NCI-H187 treated with DMSO at 0.1 percent for 48 hours (cell line): ENCODE measurements around the gene IRAK1BP1.
"Not testable (repeated sequence)": the region's sequence is repeated elsewhere in the genome, so short reads cannot be mapped to it uniquely, and the experiment has no call there.

Source experiments
- DNase-seq: peaks from one replicate; lab custom pipeline; 2025; lab: John Stamatoyannopoulos, UW

Gene IRAK1BP1, protein sequence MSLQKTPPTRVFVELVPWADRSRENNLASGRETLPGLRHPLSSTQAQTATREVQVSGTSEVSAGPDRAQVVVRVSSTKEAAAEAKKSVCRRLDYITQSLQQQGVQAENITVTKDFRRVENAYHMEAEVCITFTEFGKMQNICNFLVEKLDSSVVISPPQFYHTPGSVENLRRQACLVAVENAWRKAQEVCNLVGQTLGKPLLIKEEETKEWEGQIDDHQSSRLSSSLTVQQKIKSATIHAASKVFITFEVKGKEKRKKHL

DNA sequence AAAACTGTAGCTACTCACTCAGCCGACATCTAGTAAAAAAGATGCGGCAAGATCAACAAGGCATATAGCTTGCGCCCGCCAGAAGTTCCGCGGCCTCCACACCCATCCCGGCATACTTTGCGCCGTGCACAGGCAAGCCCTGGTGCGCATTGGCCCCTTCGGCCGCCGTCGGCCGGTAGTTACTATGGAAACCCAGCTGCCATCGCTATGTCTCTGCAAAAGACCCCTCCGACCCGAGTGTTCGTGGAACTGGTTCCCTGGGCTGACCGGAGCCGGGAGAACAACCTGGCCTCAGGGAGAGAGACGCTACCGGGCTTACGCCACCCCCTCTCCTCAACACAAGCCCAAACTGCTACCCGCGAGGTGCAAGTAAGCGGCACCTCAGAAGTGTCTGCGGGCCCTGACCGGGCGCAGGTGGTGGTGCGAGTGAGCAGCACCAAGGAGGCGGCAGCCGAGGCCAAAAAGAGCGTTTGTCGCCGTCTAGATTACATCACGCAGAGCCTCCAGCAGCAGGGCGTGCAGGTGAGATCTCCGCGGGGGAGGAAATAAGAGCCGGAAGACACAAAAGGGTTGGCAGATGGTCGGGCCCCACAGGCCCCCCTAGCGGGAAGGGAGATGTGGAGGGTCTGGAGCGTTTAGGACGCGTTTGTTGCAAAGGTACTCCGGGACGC lies at the start of gene IRAK1BP1:
IRAK1BP1 (plus strand) TSS at position 182 of the 671 bp plus-strand sequence; CDS start at position 208, 26 bp downstream.
- DNase-seq, result peak; percentile 39

GRCh38 chr6:78824045-78824444 lies 43.3 kb upstream of the IRAK1BP1 start:
- DNase-seq, result no peak

DNA sequence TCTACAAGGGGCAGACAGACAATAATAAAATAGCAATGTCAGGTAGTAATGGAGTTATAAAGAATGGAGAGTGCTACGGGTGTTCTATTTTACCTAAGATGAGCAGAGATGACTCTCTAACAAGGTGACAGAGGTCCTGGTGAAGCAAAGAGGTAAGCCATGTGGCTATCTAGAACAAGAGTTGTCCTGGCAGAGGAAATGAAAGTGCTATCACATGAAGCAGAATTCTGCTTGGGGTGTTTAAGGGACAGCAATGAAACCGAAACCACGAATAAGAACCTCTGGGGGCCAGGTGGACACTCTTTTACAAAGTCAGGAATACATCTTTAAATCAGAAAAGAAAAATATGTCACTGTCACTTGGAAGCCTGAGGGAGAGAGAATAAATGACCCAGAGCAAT lies 37.9 kb upstream of the IRAK1BP1 start:
- DNase-seq, result no peak

DNA sequence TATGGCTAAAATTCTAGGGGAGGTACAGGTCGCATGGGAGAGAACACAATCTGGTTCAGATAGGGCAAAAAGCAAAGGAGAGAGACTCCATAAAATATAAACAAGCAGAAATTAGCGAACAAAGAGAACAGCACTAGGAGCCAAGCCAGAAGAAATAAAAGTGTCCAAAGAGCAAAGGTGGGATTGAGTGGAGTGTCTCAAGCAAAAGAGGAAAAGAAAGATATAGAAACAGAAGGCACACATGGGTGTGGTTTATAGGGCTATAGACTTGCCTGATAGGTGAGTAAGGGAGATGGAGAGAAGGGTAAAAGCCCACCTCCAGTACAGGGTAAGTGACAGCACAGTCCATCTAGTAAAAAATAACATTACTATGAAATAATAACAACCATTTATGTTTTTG lies 36.5 kb upstream of the IRAK1BP1 start:
- DNase-seq, result no peak

- no peak for DNase-seq
Observed at GRCh38 chr6:78831492-78831891, 35.9 kb upstream of the IRAK1BP1 start.

DNA sequence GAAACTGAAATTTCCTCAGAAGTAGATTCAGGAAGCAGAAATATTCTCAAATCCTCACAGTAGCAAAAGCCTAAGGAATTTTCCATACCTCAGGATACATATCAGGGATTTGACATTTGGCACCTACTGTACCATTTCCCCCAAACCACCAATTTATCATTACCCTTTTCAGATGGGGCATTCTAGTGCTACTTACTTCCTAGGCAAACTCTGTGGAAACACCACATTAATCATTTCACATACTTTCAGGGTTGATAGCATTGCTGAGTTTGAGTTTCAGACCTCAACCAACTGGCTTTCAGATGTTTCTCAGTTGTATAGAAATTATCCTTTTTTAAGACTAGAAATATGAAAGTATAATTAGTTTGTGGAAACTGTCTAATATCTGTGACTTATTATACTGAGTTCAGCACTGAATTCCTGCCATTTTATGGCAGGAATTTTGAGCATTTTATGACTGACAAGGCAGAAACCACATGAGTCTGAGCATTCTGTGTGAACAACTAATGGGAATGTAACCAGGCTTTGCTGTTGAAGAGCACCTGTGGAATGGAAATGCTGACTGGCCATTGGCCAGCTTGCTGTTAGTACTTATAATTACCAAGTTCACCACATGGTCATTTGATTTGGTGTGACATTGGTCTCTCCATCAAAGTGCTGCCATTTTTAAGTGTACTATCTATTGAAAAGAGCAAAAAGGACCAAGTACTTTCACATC lies 35.1 kb upstream of the IRAK1BP1 start:
- no peak for DNase-seq

GRCh38 chr6:78835817-78836216 lies 31.5 kb upstream of the IRAK1BP1 start:
- no peak for DNase-seq

DNA sequence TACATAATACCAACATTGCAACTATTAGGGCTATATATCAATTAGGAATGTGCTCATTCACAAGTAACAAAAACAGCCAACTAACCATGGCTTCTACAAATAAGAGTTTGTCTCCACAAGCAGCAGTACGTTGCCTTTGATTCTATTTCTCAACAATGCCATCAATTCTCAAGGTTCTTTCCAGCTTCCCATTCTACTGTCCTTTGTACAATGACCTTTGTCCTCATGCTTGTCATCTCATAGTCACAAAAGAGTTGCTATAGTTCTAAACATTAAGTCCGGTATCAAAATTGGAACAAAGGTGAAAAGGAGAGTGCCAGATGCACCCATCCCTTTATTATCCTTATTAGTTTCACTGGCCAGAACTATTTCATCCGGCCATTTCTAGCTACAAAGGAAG lies 30.8 kb upstream of the IRAK1BP1 start:
- no peak for DNase-seq

DNA sequence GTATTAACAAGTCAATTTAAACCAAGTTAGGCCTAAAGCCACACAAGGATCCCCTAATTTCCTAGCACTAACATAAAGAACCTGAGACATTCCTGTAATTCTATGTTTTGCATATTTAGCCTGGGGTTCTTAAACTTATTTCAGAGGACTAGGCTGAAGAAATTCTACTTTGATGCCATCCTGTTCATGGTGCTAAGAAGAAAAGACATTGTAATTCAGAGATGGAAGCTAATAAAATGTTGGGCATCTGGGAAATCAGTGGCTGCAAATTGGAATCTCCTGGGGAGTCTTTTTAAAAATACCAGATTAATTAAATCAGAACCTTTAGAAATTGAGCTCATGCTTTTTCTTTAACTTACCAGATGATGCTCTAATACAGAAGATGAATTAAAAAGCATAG lies 26.2 kb upstream of the IRAK1BP1 start:
- no peak for DNase-seq

DNA sequence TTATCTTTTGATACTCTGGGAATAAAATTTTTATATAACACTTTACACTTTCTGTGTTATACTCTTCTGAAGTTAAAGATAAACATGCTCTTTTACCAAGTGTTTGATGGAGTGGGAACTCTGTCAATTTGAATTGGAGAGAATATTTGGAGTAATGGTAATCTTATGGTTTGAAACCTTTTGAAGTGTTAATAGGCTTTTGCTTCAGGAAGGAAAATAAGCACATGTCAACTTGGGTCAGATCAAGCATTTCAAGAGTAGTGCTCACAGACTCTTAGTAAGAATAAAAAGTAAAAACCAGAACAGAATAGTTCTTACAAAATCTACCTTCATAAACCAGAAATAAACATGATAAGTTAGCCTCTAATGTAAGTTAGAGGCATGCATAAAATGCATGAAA lies 24.4 kb upstream of the IRAK1BP1 start:
- no peak for DNase-seq

DNA sequence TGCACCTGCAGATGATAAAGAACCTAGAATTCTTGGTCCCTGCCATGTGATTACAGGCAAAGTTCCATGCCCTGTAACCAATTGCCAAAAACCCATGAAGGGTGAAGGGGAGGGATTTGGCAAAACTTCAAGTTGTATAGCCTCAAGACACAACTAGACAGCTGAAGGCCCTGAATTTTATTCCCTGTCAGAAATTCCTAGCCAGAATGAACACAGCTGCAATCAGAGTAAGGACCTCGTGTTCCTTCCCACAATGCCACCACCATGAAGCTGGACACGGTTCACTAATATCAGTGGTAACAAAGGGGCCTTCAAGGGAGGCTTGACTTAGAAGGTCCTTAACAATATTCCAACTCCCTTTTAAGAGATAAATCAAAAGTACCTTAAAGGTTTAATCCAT lies 22.5 kb upstream of the IRAK1BP1 start:
- no peak for DNase-seq

DNA sequence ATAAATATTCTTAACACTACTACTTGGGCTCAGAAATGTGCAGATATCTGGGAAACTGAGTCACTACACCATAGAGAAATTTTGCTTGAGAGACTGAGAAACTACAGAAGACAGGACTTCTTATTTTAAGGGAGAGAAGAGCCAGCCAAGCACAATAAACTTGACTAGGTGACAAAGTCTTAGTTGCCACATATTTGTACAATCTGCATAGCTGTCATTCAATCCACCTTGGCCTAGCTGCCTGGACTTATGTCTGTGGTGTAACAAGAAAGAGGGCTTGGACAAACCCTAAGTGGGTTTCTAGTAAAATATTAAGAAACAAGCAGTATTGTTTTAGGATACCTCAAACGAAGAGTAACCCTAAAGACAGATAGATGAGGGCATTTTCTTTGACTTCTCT lies 21.8 kb upstream of the IRAK1BP1 start:
- no peak for DNase-seq

GRCh38 chr6:78850621-78851020 lies 16.7 kb upstream of the IRAK1BP1 start:
- DNase-seq, result no peak

- DNase-seq, result no peak
Observed at GRCh38 chr6:78851156-78851555, 16.2 kb upstream of the IRAK1BP1 start.

DNA sequence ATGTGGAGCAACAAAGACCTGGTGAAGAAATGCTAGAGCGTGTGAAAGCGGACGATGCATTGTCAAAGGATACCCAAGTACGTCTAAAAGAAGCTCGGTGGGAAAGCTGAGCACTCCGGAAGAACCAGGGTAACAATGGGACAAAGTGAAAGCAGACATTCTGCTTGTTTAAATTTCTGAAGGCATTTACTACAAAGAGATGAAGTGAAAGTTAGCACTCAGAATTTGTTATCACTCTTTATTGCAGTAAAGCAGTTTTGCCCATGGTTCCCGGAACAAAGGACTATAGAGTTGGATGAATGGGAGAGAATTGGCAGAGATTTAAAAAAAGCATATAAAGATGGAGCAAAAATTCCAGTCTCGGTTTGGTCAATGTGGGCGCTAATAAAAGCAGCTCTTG lies 12.8 kb upstream of the IRAK1BP1 start:
- DNase-seq, result no peak

GRCh38 chr6:78858339-78858938 lies 8.9 kb upstream of the IRAK1BP1 start:
- DNase-seq, result not testable (repeated sequence)

DNA sequence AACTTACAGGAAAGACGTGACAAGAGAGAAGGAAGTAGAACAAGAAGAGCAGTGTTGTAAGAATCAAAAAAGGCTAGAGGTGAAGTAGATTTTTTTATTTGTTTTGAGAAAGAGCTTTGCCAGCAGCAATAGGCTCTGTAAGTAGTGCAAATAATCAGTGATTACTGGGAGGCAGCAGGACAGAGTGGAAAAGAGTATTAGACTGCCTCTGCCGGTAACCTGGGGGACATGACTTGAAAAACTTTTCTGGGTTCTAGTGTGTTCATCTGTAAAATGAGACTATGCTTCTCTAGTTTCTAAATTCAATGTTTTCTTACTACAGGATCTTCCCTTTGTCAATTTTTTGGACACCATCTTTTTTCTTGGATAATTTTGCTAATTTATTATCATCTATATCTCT lies 5.8 kb upstream of the IRAK1BP1 start:
- no peak for DNase-seq

DNA sequence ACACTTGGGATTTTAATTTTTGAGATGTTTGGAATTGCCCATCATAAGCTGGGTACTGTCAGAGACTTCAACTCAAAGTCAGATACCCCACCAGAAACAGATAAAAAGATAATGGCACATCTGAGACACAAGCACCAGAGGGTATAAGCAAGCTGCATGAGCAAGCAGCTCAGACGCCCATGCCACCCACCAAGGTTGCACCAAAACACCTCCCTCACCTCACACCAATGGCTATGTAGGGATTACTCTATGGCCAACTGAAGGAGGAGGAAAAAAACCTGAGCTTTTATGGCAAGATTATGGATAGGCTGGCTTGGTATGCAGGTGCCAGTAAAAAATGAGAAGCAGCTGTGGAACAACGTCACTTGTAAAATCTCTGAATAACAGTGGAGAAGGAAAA lies 3.8 kb upstream of the IRAK1BP1 start:
- DNase-seq, result no peak

GRCh38 chr6:78864957-78865356 lies 2.4 kb upstream of the IRAK1BP1 start:
- no peak for DNase-seq

DNA sequence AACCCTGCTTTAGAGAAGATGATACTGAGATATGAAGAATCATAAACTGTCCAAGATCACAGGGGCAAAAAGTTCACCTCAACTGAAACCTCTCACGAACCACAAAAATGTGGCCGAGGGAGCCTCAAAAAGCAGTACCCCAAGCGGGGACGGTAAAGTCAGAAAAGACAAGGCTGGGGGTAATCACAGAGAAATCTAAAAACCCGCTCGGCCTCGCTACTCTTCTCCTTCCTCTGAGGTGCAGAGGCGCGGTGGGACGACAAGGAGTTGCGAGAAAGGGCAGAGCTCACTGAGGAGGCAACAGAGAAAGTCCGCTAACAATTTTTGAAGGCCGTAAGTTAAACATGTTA lies 356 bp upstream of the IRAK1BP1 start:
- no peak for DNase-seq

DNA sequence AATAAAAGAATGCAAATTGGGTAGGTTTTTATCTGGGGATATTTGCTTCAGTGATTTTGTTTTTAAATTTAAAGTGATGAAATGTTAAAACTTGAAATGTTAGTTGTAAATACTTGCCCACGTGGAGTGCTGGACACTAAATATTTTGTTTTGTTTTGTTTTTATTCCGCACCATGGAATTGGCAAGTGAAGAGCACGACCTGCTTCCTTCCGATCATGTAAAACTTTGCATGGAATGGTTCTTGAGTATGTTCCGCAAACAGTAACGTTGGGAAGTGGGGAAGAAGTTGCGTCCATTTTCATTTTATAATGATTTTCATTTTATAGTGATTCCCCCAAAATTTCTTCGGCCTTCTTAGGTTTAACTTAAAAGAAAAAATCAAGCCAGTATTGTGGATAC lies 765 bp downstream of the IRAK1BP1 start:
- DNase-seq, result no peak

DNA sequence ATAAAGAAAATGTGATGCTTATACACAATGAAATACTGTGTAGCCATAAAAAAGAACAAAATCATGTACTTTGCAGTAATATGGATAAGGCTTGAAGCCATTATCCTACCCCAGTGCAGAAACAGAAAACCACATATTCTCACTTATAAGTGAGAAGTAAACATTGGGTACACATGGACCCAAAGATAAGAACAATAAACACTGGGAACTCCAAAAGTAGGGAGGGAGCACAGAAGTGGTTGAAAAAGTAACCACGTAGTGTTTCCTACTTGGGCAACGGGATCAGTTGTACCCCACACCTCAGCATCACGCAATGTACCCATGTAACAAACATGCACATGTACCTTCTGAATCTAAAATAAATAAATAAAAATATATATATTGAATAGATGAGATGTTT lies 8.2 kb downstream of the IRAK1BP1 start:
- DNase-seq, result no peak

DNA sequence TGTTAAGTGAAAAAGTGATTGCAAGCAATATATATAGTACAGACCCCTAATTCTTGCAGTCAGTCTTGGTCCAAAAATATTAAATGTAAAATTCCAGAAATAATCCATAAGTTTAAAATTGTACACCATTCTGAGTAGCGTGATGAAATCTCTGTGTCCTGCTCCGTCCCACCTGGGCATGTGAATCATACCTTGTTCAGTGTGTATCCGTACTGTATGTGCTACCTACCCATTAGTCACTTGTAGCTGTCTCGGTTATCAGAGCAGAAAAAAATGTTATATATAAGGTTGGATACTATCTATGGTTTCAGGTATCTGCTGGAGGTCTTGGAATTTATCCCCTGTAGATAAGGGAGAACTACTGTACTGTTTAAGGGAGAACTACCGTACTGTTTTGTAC lies 16.3 kb downstream of the IRAK1BP1 start:
- no peak for DNase-seq
